Muscle of leg (tissue), 11 donors: ENCODE measurements around the gene MAPKAPK2. TPM values are rescaled to one million over a fixed set of nuclear protein-coding genes. Genes with fewer than 3 reads are reported as not detected.

Source experiments
- DNase-seq: peaks from one replicate; pipeline ENCODE4 v3.0.0; 2013
- H3K27ac ChIP-seq: one replicate; pipeline ENCODE4 v1.5.1; 2013; ENCODE audit warnings: mild to moderate bottlenecking, low read length, control low read depth
- H3K27me3 ChIP-seq: one replicate; pipeline ENCODE4 v1.6.1; 2013; ENCODE audit warnings: low read length; ENCODE audit not compliant: control insufficient read depth, insufficient read depth
- H3K36me3 ChIP-seq: one replicate; pipeline ENCODE4 v1.6.1; 2013; ENCODE audit warnings: low read length; ENCODE audit not compliant: control insufficient read depth, insufficient read depth
- H3K4me1 ChIP-seq: one replicate; pipeline ENCODE4 v1.6.1; 2013; ENCODE audit warnings: low read length; ENCODE audit not compliant: control insufficient read depth, insufficient read depth
- H3K4me3 ChIP-seq: one replicate; pipeline ENCODE4 v1.5.1; 2013; ENCODE audit warnings: low read length, control low read depth
- H3K9me3 ChIP-seq: replicated peaks from 2 replicates; pipeline ENCODE4 v1.6.1; 2013; ENCODE audit warnings: low read depth, low read length; ENCODE audit not compliant: control insufficient read depth
- WGBS: methylation state at CpG from one replicate; pipeline ENCODE4 v1.1.5; 2013; ENCODE audit warnings: missing lambda C conversion rate; ENCODE audit not compliant: insufficient coverage; 5-methylcytosine and 5-hydroxymethylcytosine counted together
- polyA plus RNA-seq, 8 donors: library from polyadenylated mRNA; unstranded; fragments of 120-200 nt; gene quantifications; one replicate each; pipeline versions ENCODE4 v1.2.1 to v1.2.3, GENCODE V29; 2013; ENCODE audit warnings: inconsistent platforms in 1 of 8, low replicate concordance in 1 of 8; ENCODE audit not compliant: insufficient read length in 8 of 8, insufficient read depth in 1 of 8
- total RNA-seq: library from RNA; stranded (reverse); fragments of 120-200 nt; gene quantifications from one replicate; pipeline ENCODE4 v1.2.4, GENCODE V29; 2013

The MAPKAPK2 gene
- total and polyA plus RNA-seq, 9 donors = 39.7 to 76.6 (median 70.0) TPM

- H3K36me3 ChIP-seq = no peaks in the 10 kb centered on the region
- DNase-seq = no peak
- 80% methylated on average over 1 of the region's 11 CpGs for WGBS
- no peaks in the 10 kb centered on the region for H3K9me3 ChIP-seq
- H3K4me3 ChIP-seq = no peak overlapping the region
- no peak overlapping the region for H3K27ac ChIP-seq
- H3K27me3 ChIP-seq = no peaks in the 10 kb centered on the region
- H3K4me1 ChIP-seq = peaks cover 22% of the 10 kb centered on the region
Measured at GRCh38 chr1:206716159-206716869, 31.6 kb downstream of the MAPKAPK2 start.

- DNase-seq = no peak
- no peak overlapping the region for H3K27ac ChIP-seq
- no peaks in the 10 kb centered on the region for H3K9me3 ChIP-seq
- peaks cover 22% of the 10 kb centered on the region for H3K4me1 ChIP-seq
- no peaks in the 10 kb centered on the region for H3K36me3 ChIP-seq
- WGBS = 77% methylated on average over 3 of the region's 8 CpGs
- no peak overlapping the region for H3K4me3 ChIP-seq
- no peaks in the 10 kb centered on the region for H3K27me3 ChIP-seq
Measured at GRCh38 chr1:206716870-206717673, 32.4 kb downstream of the MAPKAPK2 start.

GRCh38 chr1:206717674-206717989, 32.9 kb downstream of the MAPKAPK2 start:
- no peak for DNase-seq
- Histone ChIP-seq H3K36me3 (no peaks in the 10 kb centered on the region), H3K4me1 (peaks cover 24% of the 10 kb centered on the region), H3K9me3 (no peaks in the 10 kb centered on the region), H3K4me3 (no peak overlapping the region), H3K27ac (no peak overlapping the region), H3K27me3 (no peaks in the 10 kb centered on the region)
- no CpG with 5 or more reads among the region's 1 CpG for WGBS

- H3K36me3 ChIP-seq = peaks cover 2% of the 10 kb centered on the region
- no peak for DNase-seq
- no peaks in the 10 kb centered on the region for H3K9me3 ChIP-seq
- whole genome bisulfite sequencing = no CpG with 5 or more reads among the region's 10 CpGs
- H3K4me3 ChIP-seq = no peak overlapping the region
- H3K27me3 ChIP-seq = no peaks in the 10 kb centered on the region
- no peak overlapping the region for H3K27ac ChIP-seq
- peaks cover 29% of the 10 kb centered on the region for H3K4me1 ChIP-seq
Measured at GRCh38 chr1:206719169-206719839, 34.6 kb downstream of the MAPKAPK2 start.

- WGBS = no CpG with 5 or more reads among the region's 1 CpG
- H3K27me3 ChIP-seq = no peaks in the 10 kb centered on the region
- H3K4me3 ChIP-seq = no peak overlapping the region
- DNase-seq = no peak
- H3K9me3 ChIP-seq = no peaks in the 10 kb centered on the region
- H3K4me1 ChIP-seq = peaks cover 34% of the 10 kb centered on the region
- peaks cover 2% of the 10 kb centered on the region for H3K36me3 ChIP-seq
- H3K27ac ChIP-seq = no peak overlapping the region
Measured at GRCh38 chr1:206721454-206721853, 36.7 kb downstream of the MAPKAPK2 start.

GRCh38 chr1:206722751-206723461, 38.2 kb downstream of the MAPKAPK2 start:
- Histone ChIP-seq H3K4me3 (no peak overlapping the region), H3K36me3 (peaks cover 2% of the 10 kb centered on the region), H3K27ac (peak overlapping the region; percentile 91), H3K4me1 (peaks cover 41% of the 10 kb centered on the region), H3K9me3 (no peaks in the 10 kb centered on the region), H3K27me3 (no peaks in the 10 kb centered on the region)
- 33% methylated on average over 1 of the region's 17 CpGs for WGBS
- DNase-seq = peak; percentile 74

- H3K27ac ChIP-seq = peak overlapping the region; percentile 91
- no peaks in the 10 kb centered on the region for H3K9me3 ChIP-seq
- H3K27me3 ChIP-seq = no peaks in the 10 kb centered on the region
- H3K4me3 ChIP-seq = no peak overlapping the region
- WGBS = 74% methylated on average over 3 of the region's 4 CpGs
- DNase-seq = no peak
- peaks cover 4% of the 10 kb centered on the region for H3K36me3 ChIP-seq
- peaks cover 45% of the 10 kb centered on the region for H3K4me1 ChIP-seq
Measured at GRCh38 chr1:206723462-206723804, 38.7 kb downstream of the MAPKAPK2 start.

GRCh38 chr1:206723805-206724472, 39.2 kb downstream of the MAPKAPK2 start:
- H3K4me1 ChIP-seq = peaks cover 45% of the 10 kb centered on the region
- no peak for DNase-seq
- no peaks in the 10 kb centered on the region for H3K9me3 ChIP-seq
- H3K27me3 ChIP-seq = no peaks in the 10 kb centered on the region
- peak overlapping the region; percentile 91 for H3K27ac ChIP-seq
- WGBS = 71% methylated on average over 6 of the region's 12 CpGs
- H3K36me3 ChIP-seq = peaks cover 9% of the 10 kb centered on the region
- no peak overlapping the region for H3K4me3 ChIP-seq

- Histone ChIP-seq H3K4me1 (peaks cover 45% of the 10 kb centered on the region), H3K27ac (no peak overlapping the region), H3K9me3 (no peaks in the 10 kb centered on the region), H3K27me3 (no peaks in the 10 kb centered on the region), H3K36me3 (peaks cover 23% of the 10 kb centered on the region), H3K4me3 (no peak overlapping the region)
- no peak for DNase-seq
- WGBS = 67% methylated on average over 6 of the region's 9 CpGs
Measured at GRCh38 chr1:206725109-206725963, 40.6 kb downstream of the MAPKAPK2 start.
